Loucy (cell line): ENCODE measurements around the gene FCHSD2.

ENCODE experiments used
- EZH2phosphoT487 ChIP-seq: fragments of 200-600 bp; IDR thresholded peaks from 2 replicates; pipeline ENCODE4 v1.6.1; 2018; ENCODE audit warnings: antibody characterized with exemption, mild to moderate bottlenecking, moderate library complexity, borderline replicate concordance
- TF ChIP-seq, protein P1 (sequence below): fragments of 200-600 bp; sonication (generic); conservative IDR thresholded peaks from 2 replicates; pipeline ENCODE4 v1.5.1; 2014; ENCODE audit warnings: mild to moderate bottlenecking, antibody characterized with exemption, low read length

DNA sequence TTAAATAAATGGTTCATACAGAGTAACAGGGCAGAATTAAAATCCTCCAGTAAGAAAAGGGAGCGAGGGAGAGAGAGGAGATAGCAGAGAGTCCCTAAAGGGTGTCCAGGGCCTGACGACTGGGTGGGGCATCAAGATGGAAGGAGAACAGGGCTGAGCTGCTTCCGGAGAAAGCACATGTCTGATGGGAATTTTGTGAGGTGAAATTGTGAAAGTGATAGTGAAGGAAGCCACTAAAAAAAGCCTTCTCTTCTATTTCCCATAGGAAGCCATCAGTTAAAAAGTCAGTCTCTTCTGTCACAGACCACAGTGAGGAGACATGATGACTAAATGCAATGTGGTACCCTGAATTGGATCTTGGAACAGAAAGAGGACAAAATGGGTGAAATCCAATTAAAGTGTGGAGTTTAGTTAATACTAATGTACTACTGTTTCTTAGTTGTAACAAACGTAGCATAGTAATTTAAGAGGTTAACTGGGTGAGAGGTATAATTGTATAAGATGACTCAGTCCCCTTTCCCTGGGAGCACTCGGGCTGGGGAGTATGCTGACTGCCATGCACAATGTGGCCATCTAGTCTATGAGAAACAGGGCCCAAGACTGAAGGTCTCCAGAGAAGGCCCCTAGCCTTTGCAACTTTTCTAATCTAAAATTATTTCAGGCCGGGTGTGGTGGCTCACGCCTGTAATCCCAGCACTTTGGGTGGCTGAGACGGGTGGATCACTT lies 29.5 kb upstream of the FCHSD2 start:
- TF ChIP-seq, protein P1, sequence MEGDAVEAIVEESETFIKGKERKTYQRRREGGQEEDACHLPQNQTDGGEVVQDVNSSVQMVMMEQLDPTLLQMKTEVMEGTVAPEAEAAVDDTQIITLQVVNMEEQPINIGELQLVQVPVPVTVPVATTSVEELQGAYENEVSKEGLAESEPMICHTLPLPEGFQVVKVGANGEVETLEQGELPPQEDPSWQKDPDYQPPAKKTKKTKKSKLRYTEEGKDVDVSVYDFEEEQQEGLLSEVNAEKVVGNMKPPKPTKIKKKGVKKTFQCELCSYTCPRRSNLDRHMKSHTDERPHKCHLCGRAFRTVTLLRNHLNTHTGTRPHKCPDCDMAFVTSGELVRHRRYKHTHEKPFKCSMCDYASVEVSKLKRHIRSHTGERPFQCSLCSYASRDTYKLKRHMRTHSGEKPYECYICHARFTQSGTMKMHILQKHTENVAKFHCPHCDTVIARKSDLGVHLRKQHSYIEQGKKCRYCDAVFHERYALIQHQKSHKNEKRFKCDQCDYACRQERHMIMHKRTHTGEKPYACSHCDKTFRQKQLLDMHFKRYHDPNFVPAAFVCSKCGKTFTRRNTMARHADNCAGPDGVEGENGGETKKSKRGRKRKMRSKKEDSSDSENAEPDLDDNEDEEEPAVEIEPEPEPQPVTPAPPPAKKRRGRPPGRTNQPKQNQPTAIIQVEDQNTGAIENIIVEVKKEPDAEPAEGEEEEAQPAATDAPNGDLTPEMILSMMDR = no peak
- no peak for TF ChIP-seq EZH2phosphoT487
